NCI-H2196 treated with DMSO at 0.1 percent for 48 hours (cell line): ENCODE measurements around the gene SORBS1.

ENCODE experiments used
- DNase-seq: peaks from one replicate; lab custom pipeline; 2025; ENCODE audit not compliant: unreplicated experiment; lab: John Stamatoyannopoulos, UW

SORBS1 gene

GRCh38 chr10:95566136-95566535 lies 5.0 kb upstream of the SORBS1 start:
- DNase-seq, result no peak

DNA sequence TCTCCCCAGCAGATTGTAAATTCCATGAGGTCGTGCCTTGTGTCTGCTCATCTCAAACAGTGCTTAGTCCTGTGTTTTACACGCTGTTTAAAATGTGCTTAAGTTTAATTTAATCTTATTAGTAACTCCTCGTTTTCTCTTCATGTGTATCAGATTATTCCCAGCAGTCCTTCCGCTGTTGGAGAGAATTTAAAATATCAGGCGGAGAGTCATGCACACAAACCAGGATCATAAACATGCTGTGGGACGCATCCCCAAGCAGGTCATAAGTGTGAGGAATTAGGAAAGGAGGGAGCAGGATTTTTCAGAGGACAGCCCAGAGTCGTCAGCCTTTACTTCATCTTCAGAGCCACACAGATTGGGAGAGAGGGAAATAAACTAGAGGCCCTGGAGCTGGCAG lies 4.2 kb upstream of the SORBS1 start:
- DNase-seq, result no peak

GRCh38 chr10:95564291-95564690 lies 3.1 kb upstream of the SORBS1 start:
- no peak for DNase-seq

GRCh38 chr10:95562341-95562965 lies 1.3 kb upstream of the SORBS1 start:
- no peak for DNase-seq

DNA sequence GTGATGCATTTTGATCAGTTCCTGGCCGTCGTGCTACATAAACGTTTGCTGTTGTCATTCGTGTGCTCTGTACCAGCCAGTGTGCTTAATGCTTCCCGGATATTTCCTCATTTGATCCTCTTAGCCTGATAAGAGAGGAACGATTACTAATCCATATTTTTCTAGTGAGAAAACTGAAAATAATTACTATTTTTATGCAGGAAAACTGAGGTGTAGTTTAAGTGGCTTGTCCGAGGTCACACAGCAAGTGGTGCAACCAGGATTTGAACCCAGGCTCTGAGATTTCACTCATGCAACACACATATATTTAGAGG lies 650 bp upstream of the SORBS1 start:
- no peak for DNase-seq

GRCh38 chr10:95560278-95561176 lies 644 bp downstream of the SORBS1 start:
- DNase-seq, result no peak

DNA sequence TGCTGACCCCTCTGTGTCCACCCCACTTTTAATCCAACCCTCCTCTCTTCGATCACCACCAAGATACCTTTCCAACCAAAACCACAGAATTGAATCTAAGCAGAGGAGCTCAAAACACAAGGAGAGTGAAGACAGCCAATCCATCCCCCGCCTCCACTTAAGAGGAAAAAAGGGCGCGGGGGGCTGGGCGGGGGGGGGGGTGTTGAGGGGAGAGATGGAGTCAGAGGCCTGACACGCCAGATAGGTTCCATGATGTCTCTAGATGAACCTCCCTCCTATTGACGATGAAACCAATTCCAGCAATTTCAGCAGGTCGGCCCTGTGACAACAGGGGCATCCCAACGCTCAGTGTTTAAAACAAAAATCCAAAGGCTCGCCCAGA lies 1.3 kb downstream of the SORBS1 start:
- DNase-seq, result no peak

- no peak for DNase-seq
Observed at GRCh38 chr10:95559471-95559870, 1.7 kb downstream of the SORBS1 start.

- no peak for DNase-seq
Observed at GRCh38 chr10:95558593-95559320, 2.4 kb downstream of the SORBS1 start.

GRCh38 chr10:95556994-95557767 lies 4.0 kb downstream of the SORBS1 start:
- DNase-seq, result no peak

DNA sequence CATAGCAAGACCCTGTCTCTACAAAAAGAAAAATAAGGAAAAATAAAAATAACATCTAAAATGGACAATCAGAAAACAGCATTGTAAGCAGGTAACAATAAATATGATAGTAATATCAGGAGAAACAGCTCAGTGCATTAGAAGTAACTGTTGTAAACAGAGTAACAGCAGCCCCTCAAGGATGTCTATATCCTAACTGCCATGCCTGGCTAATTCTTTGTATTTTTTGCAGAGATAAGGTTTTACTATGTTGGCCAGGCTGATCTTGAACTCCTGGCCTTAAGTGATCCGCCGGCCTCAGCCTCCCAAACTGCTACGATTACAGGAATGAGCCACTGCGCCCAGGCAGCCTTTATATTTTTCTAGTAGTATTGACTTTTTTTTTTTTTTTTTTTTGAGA lies 7.5 kb downstream of the SORBS1 start:
- DNase-seq, result no peak

- no peak for DNase-seq
Observed at GRCh38 chr10:95552679-95553342, 8.4 kb downstream of the SORBS1 start.

DNA sequence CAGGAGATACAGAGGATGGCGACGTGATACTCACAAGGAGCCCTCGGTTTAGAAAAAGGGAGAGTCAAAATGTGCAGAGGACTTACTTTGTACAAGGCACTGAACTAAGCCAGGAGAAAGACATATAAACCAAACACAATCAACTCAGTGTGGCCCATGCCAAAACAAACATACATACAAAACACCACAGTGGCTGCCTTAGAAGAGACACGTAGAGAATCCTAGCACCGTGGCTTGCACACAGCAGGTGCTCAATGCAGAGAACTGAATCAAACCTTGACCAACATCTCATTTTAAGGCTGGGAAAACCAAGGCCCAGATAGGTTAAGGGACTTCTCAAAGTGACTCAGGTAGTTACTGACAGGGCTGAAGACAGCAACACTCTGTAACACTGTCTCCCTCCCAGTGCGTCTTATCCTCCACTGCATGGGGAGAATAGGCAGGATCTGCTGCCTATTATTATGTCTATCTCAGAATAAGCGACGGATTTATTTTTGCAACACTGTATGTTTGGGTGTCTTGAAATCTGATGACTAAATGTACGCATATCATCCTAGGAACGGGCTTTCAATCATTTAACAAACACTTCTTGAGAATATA lies 11.0 kb downstream of the SORBS1 start:
- no peak for DNase-seq

GRCh38 chr10:95547791-95548435 lies 13.3 kb downstream of the SORBS1 start:
- DNase-seq, result no peak

DNA sequence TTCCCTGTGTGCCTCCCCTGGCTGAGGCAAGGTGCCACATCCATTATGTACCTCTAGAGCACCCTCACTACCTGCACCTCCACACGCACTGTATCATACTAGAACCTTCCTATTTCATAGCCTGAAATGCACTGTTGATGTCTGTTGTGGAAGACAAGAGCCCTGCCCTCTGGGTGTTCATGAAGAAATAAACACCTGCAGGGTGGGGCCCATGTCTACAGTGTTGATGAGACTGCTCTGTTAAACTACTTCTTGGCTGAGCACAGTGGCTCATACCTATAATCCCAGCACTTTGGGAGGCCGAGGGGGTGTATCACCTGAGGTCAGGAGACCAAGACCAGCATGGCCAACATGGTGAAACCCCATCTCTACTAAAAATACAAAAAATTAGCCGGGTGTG lies 14.0 kb downstream of the SORBS1 start:
- DNase-seq, result no peak

GRCh38 chr10:95545981-95546380 lies 15.2 kb downstream of the SORBS1 start:
- DNase-seq, result no peak

DNA sequence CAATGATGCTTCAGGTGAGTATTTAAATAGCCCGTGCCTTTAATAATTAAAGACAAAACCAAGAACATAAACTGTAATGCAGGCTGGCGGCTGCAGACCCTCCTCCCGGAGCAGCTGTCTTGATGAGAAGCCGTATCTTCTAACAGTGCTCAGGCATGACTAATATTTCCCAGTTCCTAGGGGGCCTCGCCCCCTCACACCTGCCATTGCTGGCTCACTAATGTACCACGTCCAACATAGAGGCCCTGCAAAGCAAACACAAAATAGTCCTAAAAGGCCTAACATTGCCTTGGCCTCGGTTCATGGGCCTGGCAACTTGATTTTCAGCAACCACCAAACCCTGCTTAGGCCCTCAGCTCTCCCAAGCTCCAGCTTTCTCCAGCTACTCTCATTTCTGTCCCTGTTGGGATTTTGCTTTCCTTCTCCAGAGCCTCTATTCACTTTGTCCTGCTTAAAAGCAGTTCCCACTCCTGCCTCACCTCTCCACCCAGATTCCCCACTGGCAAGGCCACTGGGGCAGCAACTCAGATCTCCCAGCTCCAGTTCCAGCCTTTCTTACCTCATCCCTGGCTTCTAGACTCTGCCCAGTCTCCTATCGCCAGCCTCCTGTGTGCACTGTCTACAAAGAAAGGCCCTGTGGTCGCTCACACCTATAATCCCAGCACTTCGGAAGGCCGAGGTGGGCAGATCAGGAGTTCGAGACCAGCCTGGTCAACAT lies 16.2 kb downstream of the SORBS1 start:
- no peak for DNase-seq

DNA sequence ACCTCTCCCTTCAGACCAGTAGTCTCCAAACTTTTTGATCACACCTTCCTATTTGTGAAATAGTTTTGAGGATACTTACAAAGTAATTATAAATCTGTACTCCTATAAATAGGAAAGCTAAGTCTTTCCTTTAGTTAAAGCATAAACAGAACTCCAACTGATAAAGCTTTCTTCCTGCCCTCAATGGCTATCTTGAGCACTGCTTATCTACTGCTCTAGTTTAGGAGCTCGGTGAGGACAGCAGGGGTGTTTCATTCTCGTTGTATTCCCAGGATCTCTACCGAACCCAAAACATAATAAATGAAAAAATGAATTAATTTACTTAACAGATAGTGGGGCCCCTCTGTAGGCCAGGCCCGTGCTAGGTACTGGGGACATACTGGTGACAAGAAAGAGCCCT lies 17.7 kb downstream of the SORBS1 start:
- DNase-seq, result no peak

- no peak for DNase-seq
Observed at GRCh38 chr10:95542761-95543160, 18.4 kb downstream of the SORBS1 start.
